Transverse colon (tissue), 4 donors: ENCODE measurements around the gene PCDH10. TPM values are rescaled to one million over a fixed set of nuclear protein-coding genes. Genes with fewer than 3 reads are reported as not detected.
A peak's percentile ranks its signal among the peaks of the same experiment; 100 is the strongest.

ENCODE experiments used
- DNase-seq: peaks from one replicate; pipeline ENCODE4 v3.0.0-alpha.2; 2019
- H3K27ac ChIP-seq, 4 donors: fragments of 200-600 bp; sonication (generic); 2 replicates each; pipeline ENCODE4 v1.5.1; 2016 to 2018; ENCODE audit warnings: inconsistent platforms in 4 of 4
- H3K27me3 ChIP-seq: fragments of 200-600 bp; sonication (generic); 2 replicates; pipeline ENCODE4 v1.5.1; 2017; ENCODE audit warnings: inconsistent platforms
- H3K36me3 ChIP-seq, 4 donors: fragments of 200-600 bp; sonication (generic); 2 replicates each; pipeline ENCODE4 v1.5.1; 2017 to 2019; ENCODE audit warnings: inconsistent platforms in 4 of 4
- H3K4me1 ChIP-seq, 4 donors: fragments of 200-600 bp; sonication (generic); 2 replicates each; pipeline ENCODE4 v1.5.1; 2017 to 2020; ENCODE audit warnings: inconsistent platforms in 4 of 4
- H3K4me3 ChIP-seq, 4 donors: fragments of 200-600 bp; sonication (generic); 1 replicate in 1 of 4; 2 replicates in 3 of 4; pipeline versions ENCODE4 v1.5.1 to v1.6.1; 2017 to 2019; ENCODE audit warnings: inconsistent platforms in 4 of 4
- H3K9me3 ChIP-seq, 2 donors: fragments of 200-600 bp; sonication (generic); 2 replicates each; pipeline ENCODE4 v1.5.1; 2017 to 2019; ENCODE audit warnings: inconsistent platforms in 2 of 2
- EP300 ChIP-seq: sonication (generic); formaldehyde crosslinking; IDR thresholded peaks from one replicate; pipeline ENCODE4 v1.6.1; 2017; ENCODE audit warnings: antibody characterized with exemption, low read depth
- POLR2A ChIP-seq: fragments of 450-650 bp; IDR thresholded peaks from one replicate; pipeline ENCODE4 v1.6.1; 2016; ENCODE audit warnings: antibody characterized with exemption, mild to moderate bottlenecking, moderate library complexity
- POLR2AphosphoS5 ChIP-seq, 3 donors: sonication (generic); formaldehyde crosslinking; IDR thresholded peaks; one replicate each; pipeline ENCODE4 v1.6.1; 2016; ENCODE audit warnings: antibody characterized with exemption in 3 of 3
- WGBS, 2 donors: methylation state at CpG; one replicate each; pipeline ENCODE4 v1.1.5; 2018; ENCODE audit warnings: low coverage in 1 of 2; 5-methylcytosine and 5-hydroxymethylcytosine counted together
- in situ Hi-C, 4 donors: fragments of 200-750 bp; cut with MboI; loops; one replicate each; pipeline versions ENCODE4 v1.15.0 to v1.15.1; 2017; ENCODE audit warnings: low sequenced_read_pairs in 3 of 4, low pct_ligation_motif_present in 1 of 4, low pct_unique_long_range_greater_than_20kb in 1 of 4
- intact Hi-C: fragments of 100-400 bp; cut with DNase I; formaldehyde crosslinking; loops from one replicate; pipeline ENCODE4 v1.15.1; 2023; ENCODE audit warnings: low total_unique reads
- total RNA-seq, 4 donors: library from RNA; depleted of rRNA; stranded (reverse); fragments of >200 nt; gene quantifications; one replicate each; pipeline ENCODE4 v1.1.0, GENCODE V29; 2016
- TF ChIP-seq, protein P1 (sequence below), 5 experiments: fragments of 200-600 bp in 3 of 5; fragments of 450-650 bp in 2 of 5; sonication (generic) in 3 of 5; IDR thresholded peaks; 1 replicate in 2 of 5; 2 replicates in 3 of 5; pipeline ENCODE4 v1.5.1; 2016 to 2017; ENCODE audit warnings: antibody characterized with exemption in 5 of 5, inconsistent platforms in 3 of 5, mild to moderate bottlenecking in 2 of 5, moderate library complexity in 1 of 5

Gene PCDH10
- total RNA-seq, 4 donors from 2014 or later, result 0.27 to 0.60 (median 0.43) TPM

DNA sequence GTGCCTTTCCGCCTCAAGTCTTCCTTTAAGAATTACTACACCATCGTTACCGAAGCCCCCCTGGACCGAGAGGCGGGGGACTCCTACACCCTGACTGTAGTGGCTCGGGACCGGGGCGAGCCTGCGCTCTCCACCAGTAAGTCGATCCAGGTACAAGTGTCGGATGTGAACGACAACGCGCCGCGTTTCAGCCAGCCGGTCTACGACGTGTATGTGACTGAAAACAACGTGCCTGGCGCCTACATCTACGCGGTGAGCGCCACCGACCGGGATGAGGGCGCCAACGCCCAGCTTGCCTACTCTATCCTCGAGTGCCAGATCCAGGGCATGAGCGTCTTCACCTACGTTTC is 2.2 kb downstream of the PCDH10 start:
- intact Hi-C loops, result no loop called here
- H3K4me1 ChIP-seq, result peaks cover 0 to 59% (median 18%) of the 10 kb centered on the region in 4 donors
- peak overlapping the region in 2 of 4 donors; percentile 3 to 37 for H3K4me3 ChIP-seq
- H3K27me3 ChIP-seq, result peaks cover 87% of the 10 kb centered on the region
- no peak overlapping the region for H3K27ac ChIP-seq
- in situ Hi-C loops, result no loop called here
- 18% methylated on average over 23 of the region's 31 CpGs; no CpG with 5 or more reads in 1 of the 2 donors for WGBS, 2 donors
- H3K9me3 ChIP-seq, result no peaks in the 10 kb centered on the region
- TF ChIP-seq, protein P1, sequence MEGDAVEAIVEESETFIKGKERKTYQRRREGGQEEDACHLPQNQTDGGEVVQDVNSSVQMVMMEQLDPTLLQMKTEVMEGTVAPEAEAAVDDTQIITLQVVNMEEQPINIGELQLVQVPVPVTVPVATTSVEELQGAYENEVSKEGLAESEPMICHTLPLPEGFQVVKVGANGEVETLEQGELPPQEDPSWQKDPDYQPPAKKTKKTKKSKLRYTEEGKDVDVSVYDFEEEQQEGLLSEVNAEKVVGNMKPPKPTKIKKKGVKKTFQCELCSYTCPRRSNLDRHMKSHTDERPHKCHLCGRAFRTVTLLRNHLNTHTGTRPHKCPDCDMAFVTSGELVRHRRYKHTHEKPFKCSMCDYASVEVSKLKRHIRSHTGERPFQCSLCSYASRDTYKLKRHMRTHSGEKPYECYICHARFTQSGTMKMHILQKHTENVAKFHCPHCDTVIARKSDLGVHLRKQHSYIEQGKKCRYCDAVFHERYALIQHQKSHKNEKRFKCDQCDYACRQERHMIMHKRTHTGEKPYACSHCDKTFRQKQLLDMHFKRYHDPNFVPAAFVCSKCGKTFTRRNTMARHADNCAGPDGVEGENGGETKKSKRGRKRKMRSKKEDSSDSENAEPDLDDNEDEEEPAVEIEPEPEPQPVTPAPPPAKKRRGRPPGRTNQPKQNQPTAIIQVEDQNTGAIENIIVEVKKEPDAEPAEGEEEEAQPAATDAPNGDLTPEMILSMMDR (IDR thresholded peaks at IDR 0.05), result no peak
- TF ChIP-seq EP300 (no peak), POLR2AphosphoS5 (IDR thresholded peaks at IDR 0.05) (no peak), POLR2A (no peak)
- no peaks in the 10 kb centered on the region for H3K36me3 ChIP-seq
- DNase-seq, result no peak

DNA sequence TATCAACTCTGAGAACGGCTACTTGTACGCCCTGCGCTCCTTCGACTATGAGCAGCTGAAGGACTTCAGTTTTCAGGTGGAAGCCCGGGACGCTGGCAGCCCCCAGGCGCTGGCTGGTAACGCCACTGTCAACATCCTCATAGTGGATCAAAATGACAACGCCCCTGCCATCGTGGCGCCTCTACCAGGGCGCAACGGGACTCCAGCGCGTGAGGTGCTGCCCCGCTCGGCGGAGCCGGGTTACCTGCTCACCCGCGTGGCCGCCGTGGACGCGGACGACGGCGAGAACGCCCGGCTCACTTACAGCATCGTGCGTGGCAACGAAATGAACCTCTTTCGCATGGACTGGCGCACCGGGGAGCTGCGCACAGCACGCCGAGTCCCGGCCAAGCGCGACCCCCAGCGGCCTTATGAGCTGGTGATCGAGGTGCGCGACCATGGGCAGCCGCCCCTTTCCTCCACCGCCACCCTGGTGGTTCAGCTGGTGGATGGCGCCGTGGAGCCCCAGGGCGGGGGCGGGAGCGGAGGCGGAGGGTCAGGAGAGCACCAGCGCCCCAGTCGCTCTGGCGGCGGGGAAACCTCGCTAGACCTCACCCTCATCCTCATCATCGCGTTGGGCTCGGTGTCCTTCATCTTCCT is 2.7 kb downstream of the PCDH10 start:
- TF ChIP-seq EP300, result no peak
- no peak for TF ChIP-seq POLR2A
- no peak for TF ChIP-seq POLR2AphosphoS5 (IDR thresholded peaks at IDR 0.05)
- TF ChIP-seq, protein P1 (IDR thresholded peaks at IDR 0.05), result no peak
- Histone ChIP-seq H3K9me3 (no peaks in the 10 kb centered on the region), H3K27me3 (peaks cover 82% of the 10 kb centered on the region), H3K27ac (no peak overlapping the region), H3K4me3 (peak overlapping the region in 2 of 4 donors; percentile 3 to 37), H3K36me3 (no peaks in the 10 kb centered on the region), H3K4me1 (peaks cover 0 to 55% (median 15%) of the 10 kb centered on the region in 4 donors)
- in situ Hi-C loops, result no loop called here
- 16 to 24% methylated on average over 15 to 43 of the region's 62 CpGs for WGBS, 2 donors
- intact Hi-C loops, result no loop called here
- DNase-seq, result no peak

DNA sequence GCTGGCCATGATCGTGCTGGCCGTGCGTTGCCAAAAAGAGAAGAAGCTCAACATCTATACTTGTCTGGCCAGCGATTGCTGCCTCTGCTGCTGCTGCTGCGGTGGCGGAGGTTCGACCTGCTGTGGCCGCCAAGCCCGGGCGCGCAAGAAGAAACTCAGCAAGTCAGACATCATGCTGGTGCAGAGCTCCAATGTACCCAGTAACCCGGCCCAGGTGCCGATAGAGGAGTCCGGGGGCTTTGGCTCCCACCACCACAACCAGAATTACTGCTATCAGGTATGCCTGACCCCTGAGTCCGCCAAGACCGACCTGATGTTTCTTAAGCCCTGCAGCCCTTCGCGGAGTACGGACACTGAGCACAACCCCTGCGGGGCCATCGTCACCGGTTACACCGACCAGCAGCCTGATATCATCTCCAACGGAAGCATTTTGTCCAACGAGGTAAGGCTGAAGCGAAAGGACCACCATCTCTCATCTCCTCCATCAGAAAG is 3.3 kb downstream of the PCDH10 start:
- in situ Hi-C loops (no loop called here), intact Hi-C loops (no loop called here)
- no peak for DNase-seq
- Histone ChIP-seq H3K27me3 (peaks cover 77% of the 10 kb centered on the region), H3K36me3 (no peaks in the 10 kb centered on the region), H3K27ac (no peak overlapping the region), H3K9me3 (no peaks in the 10 kb centered on the region), H3K4me1 (peaks cover 0 to 50% (median 14%) of the 10 kb centered on the region in 4 donors), H3K4me3 (peak overlapping the region in 1 of 4 donors; percentile 37)
- TF ChIP-seq POLR2AphosphoS5 (IDR thresholded peaks at IDR 0.05) (no peak), POLR2A (no peak), EP300 (no peak)
- TF ChIP-seq, protein P1 (IDR thresholded peaks at IDR 0.05), result no peak
- WGBS, 2 donors, result 31% methylated on average over 26 of the region's 26 CpGs; no CpG with 5 or more reads in 1 of the 2 donors

DNA sequence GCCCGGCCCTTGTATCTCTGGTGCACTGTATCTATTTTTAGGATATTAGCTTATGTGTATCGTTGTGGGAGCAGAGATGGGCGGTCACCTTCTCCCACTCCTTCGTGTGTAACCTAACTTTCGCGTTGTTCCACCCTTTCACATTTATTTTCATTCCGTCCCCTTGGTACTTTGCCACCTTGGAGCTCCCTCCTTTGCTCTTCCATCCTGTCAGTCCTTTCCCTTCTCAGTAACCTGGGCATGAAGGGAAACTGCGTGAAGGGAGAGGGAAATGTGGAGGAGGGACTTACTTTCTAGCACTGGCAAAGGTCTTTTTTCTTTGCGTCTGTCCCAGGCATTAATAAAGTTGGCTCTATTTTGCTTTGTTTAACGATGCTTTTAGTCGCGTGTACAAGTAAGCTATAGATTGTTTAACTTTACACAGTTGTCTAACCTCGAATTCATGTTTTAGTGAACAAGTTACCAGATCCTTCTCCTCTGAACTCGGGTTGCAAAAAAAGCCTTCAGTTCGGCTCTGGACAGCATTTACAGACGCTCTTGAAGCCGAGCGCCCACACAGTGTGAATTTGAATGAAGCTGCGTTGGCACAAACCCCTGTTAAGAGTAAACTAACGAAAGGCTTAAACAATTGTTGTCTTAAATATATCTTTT is 3.9 kb downstream of the PCDH10 start:
- in situ Hi-C loops (no loop called here), intact Hi-C loops (no loop called here)
- no peak for TF ChIP-seq EP300
- TF ChIP-seq POLR2A, result no peak
- TF ChIP-seq, protein P1 (IDR thresholded peaks at IDR 0.05), result no peak
- no peak for TF ChIP-seq POLR2AphosphoS5 (IDR thresholded peaks at IDR 0.05)
- Histone ChIP-seq H3K9me3 (no peaks in the 10 kb centered on the region), H3K27ac (no peak overlapping the region), H3K4me1 (peaks cover 0 to 44% (median 14%) of the 10 kb centered on the region in 4 donors), H3K4me3 (peak overlapping the region in 1 of 4 donors; percentile 37), H3K36me3 (no peaks in the 10 kb centered on the region), H3K27me3 (peaks cover 71% of the 10 kb centered on the region)
- no peak for DNase-seq
- 10 to 12% methylated on average over 19 to 20 of the region's 20 CpGs for WGBS, 2 donors
